ENCODE results near the gene MPL.

Gene MPL

DNA sequence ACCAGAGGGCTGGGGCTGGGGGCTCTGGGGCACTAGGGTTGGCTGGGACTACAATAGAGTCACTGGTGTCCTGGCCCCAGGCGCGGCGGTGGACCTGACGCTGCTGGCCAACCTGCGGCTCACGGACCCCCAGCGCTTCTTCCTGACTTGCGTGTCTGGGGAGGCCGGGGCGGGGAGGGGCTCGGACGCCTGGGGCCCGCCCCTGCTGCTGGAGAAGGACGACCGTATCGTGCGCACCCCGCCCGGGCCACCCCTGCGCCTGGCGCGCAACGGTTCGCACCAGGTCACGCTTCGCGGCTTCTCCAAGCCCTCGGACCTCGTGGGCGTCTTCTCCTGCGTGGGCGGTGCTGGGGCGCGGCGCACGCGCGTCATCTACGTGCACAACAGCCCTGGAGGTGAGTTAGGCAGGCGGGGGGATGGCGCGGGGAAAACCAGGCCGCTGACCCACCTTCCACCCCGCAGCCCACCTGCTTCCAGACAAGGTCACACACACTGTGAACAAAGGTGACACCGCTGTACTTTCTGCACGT lies 32.8 kb upstream of the MPL start:
- Histone ChIP-seq H3K4me1 (ENCODE audit: low read depth, poor library complexity, severe bottlenecking) (no peaks in the 10 kb centered on the region), H3K4me3 (IDR thresholded peaks at IDR 0.05; ENCODE audit: insufficient read depth, low read depth, low read length) (no peak overlapping the region), H3K27ac (no peak overlapping the region), H2AFZ (ENCODE audit: low read depth) (no peak overlapping the region), H3K9ac (no peak overlapping the region), H4K20me1 (ENCODE audit: insufficient read depth) (no peaks in the 10 kb centered on the region), H3K27me3 (ENCODE audit: insufficient read depth, low read depth) (no peaks in the 10 kb centered on the region; the same call in 1 of the 2 replicates), H3K4me2 (no peak overlapping the region), H3K36me3 (ENCODE audit: insufficient read depth) (no peaks in the 10 kb centered on the region), H3K79me2 (ENCODE audit: insufficient read depth, low read depth) (no peaks in the 10 kb centered on the region)
- TF ChIP-seq, protein P1, sequence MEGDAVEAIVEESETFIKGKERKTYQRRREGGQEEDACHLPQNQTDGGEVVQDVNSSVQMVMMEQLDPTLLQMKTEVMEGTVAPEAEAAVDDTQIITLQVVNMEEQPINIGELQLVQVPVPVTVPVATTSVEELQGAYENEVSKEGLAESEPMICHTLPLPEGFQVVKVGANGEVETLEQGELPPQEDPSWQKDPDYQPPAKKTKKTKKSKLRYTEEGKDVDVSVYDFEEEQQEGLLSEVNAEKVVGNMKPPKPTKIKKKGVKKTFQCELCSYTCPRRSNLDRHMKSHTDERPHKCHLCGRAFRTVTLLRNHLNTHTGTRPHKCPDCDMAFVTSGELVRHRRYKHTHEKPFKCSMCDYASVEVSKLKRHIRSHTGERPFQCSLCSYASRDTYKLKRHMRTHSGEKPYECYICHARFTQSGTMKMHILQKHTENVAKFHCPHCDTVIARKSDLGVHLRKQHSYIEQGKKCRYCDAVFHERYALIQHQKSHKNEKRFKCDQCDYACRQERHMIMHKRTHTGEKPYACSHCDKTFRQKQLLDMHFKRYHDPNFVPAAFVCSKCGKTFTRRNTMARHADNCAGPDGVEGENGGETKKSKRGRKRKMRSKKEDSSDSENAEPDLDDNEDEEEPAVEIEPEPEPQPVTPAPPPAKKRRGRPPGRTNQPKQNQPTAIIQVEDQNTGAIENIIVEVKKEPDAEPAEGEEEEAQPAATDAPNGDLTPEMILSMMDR (conservative IDR thresholded peaks at IDR 0.05; ENCODE audit: low read depth, low read length) = no peak

DNA sequence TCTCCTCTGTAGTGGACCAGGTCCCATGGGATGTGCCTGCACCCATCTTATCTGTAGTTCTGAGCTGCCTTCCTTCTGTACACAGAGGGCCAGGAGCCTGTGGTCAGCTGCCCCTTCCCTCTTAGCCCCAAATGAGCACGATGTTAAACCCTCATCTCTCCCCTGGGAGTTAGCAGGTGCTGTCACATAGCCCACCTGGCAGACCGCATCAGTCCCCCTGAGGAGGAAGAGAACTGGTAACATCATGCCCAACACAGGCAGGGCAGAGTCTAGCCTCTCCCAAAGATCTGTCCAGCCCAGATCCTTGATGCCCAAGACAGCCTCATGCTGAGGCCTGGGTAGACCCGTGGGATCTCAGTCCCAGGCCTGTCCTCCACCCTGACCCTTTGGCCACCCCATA lies 32.2 kb upstream of the MPL start:
- no peak overlapping the region for H3K4me2 ChIP-seq
- no peaks in the 10 kb centered on the region for H3K79me2 ChIP-seq (ENCODE audit: insufficient read depth, low read depth)
- H3K4me1 ChIP-seq (ENCODE audit: low read depth, poor library complexity, severe bottlenecking) = no peaks in the 10 kb centered on the region
- no peak overlapping the region for H3K4me3 ChIP-seq (IDR thresholded peaks at IDR 0.05; ENCODE audit: insufficient read depth, low read depth, low read length)
- no peak overlapping the region for H3K9ac ChIP-seq
- H4K20me1 ChIP-seq (ENCODE audit: insufficient read depth) = no peaks in the 10 kb centered on the region
- TF ChIP-seq, protein P1 (conservative IDR thresholded peaks at IDR 0.05; ENCODE audit: low read depth, low read length) = no peak
- H2AFZ ChIP-seq (ENCODE audit: low read depth) = no peak overlapping the region
- H3K36me3 ChIP-seq (ENCODE audit: insufficient read depth) = no peaks in the 10 kb centered on the region
- no peaks in the 10 kb centered on the region; the same call in 1 of the 2 replicates for H3K27me3 ChIP-seq (ENCODE audit: insufficient read depth, low read depth)
- no peak overlapping the region for H3K27ac ChIP-seq

DNA sequence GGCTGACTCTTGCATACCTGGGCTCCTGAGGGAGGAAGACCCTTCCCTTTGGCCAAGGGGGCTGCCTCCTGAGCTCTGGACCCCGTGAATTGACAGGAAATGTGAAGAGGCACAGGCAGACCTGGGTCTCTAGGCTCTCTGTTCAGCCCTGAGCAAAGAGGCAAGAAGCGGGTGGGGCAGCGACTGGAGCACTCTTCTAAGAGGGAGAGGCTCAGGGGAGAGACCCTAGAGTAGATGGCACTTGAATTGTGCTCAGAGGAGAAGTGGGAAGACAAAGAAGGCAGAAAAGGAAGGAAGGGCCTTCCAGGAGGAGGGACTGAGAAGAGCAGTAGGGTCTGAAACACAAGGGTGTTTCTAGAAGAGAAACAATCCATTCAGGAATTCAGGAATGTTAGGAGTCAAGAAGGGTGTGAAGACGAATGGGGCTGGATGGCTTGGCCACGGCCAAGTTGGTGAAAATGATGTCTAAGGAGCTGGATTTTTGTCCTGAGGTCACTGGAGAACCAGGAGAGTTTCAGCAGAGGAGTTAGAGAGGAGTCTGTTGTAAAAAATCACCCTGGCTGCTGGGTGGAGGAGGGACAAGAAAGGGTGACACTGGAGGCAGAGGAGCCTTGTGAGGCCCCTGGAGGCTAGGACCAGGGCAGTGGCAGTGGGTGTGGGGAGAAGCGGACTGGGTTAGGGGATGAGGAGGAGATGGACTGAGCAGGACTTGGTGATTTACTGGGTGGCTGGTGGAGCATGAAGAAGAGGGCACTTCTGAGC lies 31.5 kb upstream of the MPL start:
- Histone ChIP-seq H3K4me2 (no peak overlapping the region), H3K79me2 (ENCODE audit: insufficient read depth, low read depth) (no peaks in the 10 kb centered on the region), H4K20me1 (ENCODE audit: insufficient read depth) (no peaks in the 10 kb centered on the region), H3K4me1 (ENCODE audit: low read depth, poor library complexity, severe bottlenecking) (no peaks in the 10 kb centered on the region), H3K9ac (no peak overlapping the region), H3K27me3 (ENCODE audit: insufficient read depth, low read depth) (no peaks in the 10 kb centered on the region; the same call in 1 of the 2 replicates), H3K36me3 (ENCODE audit: insufficient read depth) (no peaks in the 10 kb centered on the region), H3K27ac (no peak overlapping the region), H3K4me3 (IDR thresholded peaks at IDR 0.05; ENCODE audit: insufficient read depth, low read depth, low read length) (no peak overlapping the region), H2AFZ (ENCODE audit: low read depth) (no peak overlapping the region)
- TF ChIP-seq, protein P1 (conservative IDR thresholded peaks at IDR 0.05; ENCODE audit: low read depth, low read length) = no peak

DNA sequence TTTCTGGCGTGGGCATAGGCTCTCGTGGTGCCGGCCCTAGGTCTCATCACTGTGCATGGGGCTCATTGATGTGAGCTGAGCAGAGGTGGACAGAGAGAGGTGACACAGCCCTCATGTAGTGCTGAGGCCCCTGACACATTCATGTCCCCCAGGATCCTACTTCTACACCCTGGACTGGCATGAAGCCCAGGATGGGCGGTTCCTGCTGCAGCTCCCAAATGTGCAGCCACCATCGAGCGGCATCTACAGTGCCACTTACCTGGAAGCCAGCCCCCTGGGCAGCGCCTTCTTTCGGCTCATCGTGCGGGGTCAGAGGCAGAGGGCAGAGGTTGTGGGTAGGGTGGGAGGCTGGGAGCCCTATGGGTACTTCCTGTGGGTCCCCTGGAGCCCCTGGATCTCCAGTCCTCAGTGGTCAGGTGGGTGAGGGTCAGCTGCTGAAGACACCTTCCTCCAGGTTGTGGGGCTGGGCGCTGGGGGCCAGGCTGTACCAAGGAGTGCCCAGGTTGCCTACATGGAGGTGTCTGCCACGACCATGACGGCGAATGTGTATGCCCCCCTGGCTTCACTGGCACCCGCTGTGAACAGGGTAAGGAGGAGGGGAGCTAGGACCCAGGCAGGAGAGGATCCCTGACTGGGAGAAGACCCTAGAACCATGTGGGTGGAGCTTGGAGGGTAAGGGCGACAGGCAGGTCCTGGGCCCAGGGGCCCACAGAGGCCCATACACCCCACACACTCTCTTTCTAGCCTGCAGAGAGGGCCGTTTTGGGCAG lies 30.7 kb upstream of the MPL start:
- H2AFZ ChIP-seq (ENCODE audit: low read depth) = no peak overlapping the region
- H4K20me1 ChIP-seq (ENCODE audit: insufficient read depth) = no peaks in the 10 kb centered on the region
- no peaks in the 10 kb centered on the region for H3K79me2 ChIP-seq (ENCODE audit: insufficient read depth, low read depth)
- H3K27ac ChIP-seq = no peak overlapping the region
- TF ChIP-seq, protein P1 (conservative IDR thresholded peaks at IDR 0.05; ENCODE audit: low read depth, low read length) = no peak
- H3K9ac ChIP-seq = no peak overlapping the region
- H3K4me3 ChIP-seq (IDR thresholded peaks at IDR 0.05; ENCODE audit: insufficient read depth, low read depth, low read length) = no peak overlapping the region
- no peak overlapping the region for H3K4me2 ChIP-seq
- no peaks in the 10 kb centered on the region for H3K4me1 ChIP-seq (ENCODE audit: low read depth, poor library complexity, severe bottlenecking)
- no peaks in the 10 kb centered on the region; the same call in 1 of the 2 replicates for H3K27me3 ChIP-seq (ENCODE audit: insufficient read depth, low read depth)
- H3K36me3 ChIP-seq (ENCODE audit: insufficient read depth) = no peaks in the 10 kb centered on the region
